Measurements from ENCODE around the gene PCCA.
"Not testable (repeated sequence)": the region's sequence is repeated elsewhere in the genome, so short reads cannot be mapped to it uniquely, and the experiment has no call there.

Gene PCCA

GRCh38 chr13:100520936-100521850 lies 432.3 kb downstream of the PCCA start:
- Histone ChIP-seq H3K4me3 (no peak overlapping the region), H3K27ac (no peak overlapping the region)
- DNase-seq (ENCODE audit: low spot score): no peak
- TF ChIP-seq CTCF (IDR thresholded peaks at IDR 0.05): no peak

- TF ChIP-seq CTCF (IDR thresholded peaks at IDR 0.05): no peak
- DNase-seq (ENCODE audit: low spot score): no peak
- H3K4me3 ChIP-seq: no peak overlapping the region
- H3K27ac ChIP-seq: no peak overlapping the region
Observed at GRCh38 chr13:100521851-100522617, 433.1 kb downstream of the PCCA start.

DNA sequence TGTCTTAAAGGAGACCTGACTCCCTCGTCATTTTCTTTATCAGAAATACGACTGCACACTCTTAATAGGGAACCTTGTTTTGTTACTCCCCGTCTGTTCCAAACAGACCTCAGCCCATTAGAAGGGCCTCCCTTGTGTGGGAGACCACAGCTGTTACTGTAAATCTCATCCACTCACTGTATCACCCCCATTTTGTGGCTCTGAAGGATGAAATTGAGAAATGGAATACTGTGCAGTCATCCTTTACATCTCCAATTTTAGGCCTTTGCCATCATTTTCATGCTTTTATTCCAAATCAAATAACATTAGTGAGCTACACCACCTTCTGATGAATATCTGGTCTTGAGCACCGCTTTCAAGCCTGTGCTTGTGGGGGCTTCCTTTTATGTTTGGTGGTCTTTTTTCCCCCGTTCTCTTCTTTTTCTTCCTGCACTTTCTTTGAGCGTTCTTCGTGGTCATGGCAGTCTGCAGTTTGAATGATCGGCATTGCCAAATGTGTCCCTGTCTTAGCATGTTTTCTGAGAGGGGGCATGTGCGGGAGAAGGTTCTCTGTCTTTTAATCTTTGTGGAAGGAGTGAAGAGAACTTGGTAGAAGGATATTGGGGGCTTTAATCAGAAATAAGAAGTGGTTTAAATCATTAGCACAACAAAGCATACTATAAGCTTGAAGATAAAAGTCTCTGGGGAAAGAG lies 433.9 kb downstream of the PCCA start:
- Histone ChIP-seq H3K27ac (no peak overlapping the region), H3K4me3 (no peak overlapping the region)
- no peak for TF ChIP-seq CTCF (IDR thresholded peaks at IDR 0.05)
- DNase-seq (ENCODE audit: low spot score): no peak

- DNase-seq (ENCODE audit: low spot score): peak; percentile 33
- Histone ChIP-seq H3K27ac (no peak overlapping the region), H3K4me3 (no peak overlapping the region)
- TF ChIP-seq CTCF (IDR thresholded peaks at IDR 0.05): no peak
Observed at GRCh38 chr13:100523411-100523810, 434.5 kb downstream of the PCCA start.

- no peak for TF ChIP-seq CTCF (IDR thresholded peaks at IDR 0.05)
- no peak overlapping the region for H3K27ac ChIP-seq
- DNase-seq (ENCODE audit: low spot score): peak; percentile 46
- H3K4me3 ChIP-seq: no peak overlapping the region
Observed at GRCh38 chr13:100523981-100524386, 435.1 kb downstream of the PCCA start.

- H3K27ac ChIP-seq; DNase-seq (ENCODE audit: low spot score): not testable (repeated sequence)
Observed at GRCh38 chr13:100524688-100525087, 435.8 kb downstream of the PCCA start.

More at GRCh38 chr13:100524688-100525087, 435.8 kb downstream of the PCCA start:
- H3K4me3 ChIP-seq: not testable (repeated sequence)

Measured in coronary artery (tissue), 2 donors.